GM12892 (cell line): Measurements from ENCODE around the gene LMO2.

Experiments used
- POLR2A ChIP-seq: IDR thresholded peaks from 2 replicates; pipeline ENCODE4 v1.6.1; 2011; ENCODE audit warnings: low read depth, low read length, control low read depth
- POLR2AphosphoS5 ChIP-seq: IDR thresholded peaks from 2 replicates; pipeline ENCODE4 v1.6.1; 2011; ENCODE audit warnings: low read depth, low read length, control low read depth
- TAF1 ChIP-seq: IDR thresholded peaks from 2 replicates; pipeline ENCODE4 v1.6.1; 2011; ENCODE audit warnings: low read depth, mild to moderate bottlenecking, control low read depth, low read length, borderline replicate concordance

DNA sequence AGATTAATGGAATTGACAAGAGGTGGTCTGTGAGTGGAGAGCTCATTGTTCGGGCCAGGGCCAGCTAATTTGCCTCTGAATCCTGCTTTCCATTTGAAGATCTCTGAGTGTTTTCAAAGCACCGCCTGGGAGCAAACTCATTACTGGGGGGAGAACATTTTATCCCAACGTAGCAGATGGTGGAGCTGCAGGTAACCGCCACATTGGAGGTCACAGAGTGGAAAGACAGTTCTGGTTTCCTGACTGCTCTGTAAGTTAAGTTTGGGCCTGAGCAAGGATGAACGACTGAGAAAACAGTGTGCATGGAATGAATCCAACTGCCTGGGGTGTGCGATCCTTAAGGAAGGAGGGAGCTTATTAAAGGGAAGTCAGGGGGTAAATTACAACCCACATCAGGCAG is 30.5 kb downstream of the LMO2 start:
- TF ChIP-seq POLR2A (no peak), TAF1 (no peak), POLR2AphosphoS5 (no peak)
